ENCODE results near the gene TEN1. TPM values are rescaled to one million over a fixed set of nuclear protein-coding genes. Genes with fewer than 3 reads are reported as not detected.

The TEN1 gene
- total RNA-seq, 8 experiments from 2014 or later = 7.8 to 29.8 (median 15.4) TPM

DNA sequence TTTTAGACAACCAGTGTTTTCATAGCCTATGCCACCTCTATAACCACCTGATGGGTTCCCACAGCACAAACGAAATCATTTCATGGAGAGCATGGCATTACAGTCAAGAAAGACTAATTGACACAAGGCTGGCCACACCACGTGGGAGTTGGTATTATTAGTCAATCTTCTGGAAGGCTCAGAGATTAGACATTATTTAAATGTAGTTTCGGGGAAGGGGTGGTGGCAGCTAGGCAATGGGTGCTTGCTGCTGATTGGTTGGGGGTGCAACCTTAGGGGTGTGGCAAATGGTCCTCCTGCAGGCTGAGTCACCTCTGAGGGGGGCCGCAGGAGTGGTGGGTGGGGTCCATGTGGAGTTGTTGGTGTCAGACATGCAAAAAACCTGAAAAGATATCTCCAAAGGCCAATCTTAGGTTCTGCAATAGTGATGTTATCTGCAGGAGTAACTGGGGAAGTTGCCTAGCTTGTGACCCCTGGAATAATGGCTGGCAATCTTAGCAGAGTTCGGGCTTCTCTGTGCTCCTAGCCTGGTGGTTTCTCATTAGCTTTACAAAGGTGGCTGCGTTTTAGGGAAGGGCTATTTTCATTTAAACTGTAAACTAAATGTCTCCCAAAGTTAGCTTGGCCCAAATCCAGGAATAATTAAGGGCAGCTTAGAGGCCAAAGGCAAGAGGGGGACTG is 4.6 kb downstream of the TEN1 start:
- peak in 6 of 8 experiments; percentile 1 to 50 (median 25) for ATAC-seq (replicated peaks in 6 of 8)
- 0 to 40% (median 12%) methylated on average over 1 to 5 of the region's 6 CpGs; no CpG with 5 or more reads in 2 of the 10 experiments for WGBS, 10 experiments
- in situ Hi-C loops (cut with MboI; ENCODE audit: low pct_unique_long_range_greater_than_20kb in 2 of 9, low sequenced_read_pairs in 9 of 9, unreplicated experiment in 9 of 9) = no loop called here
- Histone ChIP-seq H3K27ac (peak overlapping the region in 1 of 2 donors; percentile 7), H3K4me3 (no peak overlapping the region), H3K4me1 (replicated peaks in 1 of 2) (peaks cover 19% of the 10 kb centered on the region in 2 donors)

- ATAC-seq (replicated peaks in 6 of 8) = no peak
- in situ Hi-C loops (cut with MboI; ENCODE audit: low pct_unique_long_range_greater_than_20kb in 2 of 9, low sequenced_read_pairs in 9 of 9, unreplicated experiment in 9 of 9) = no loop called here
- Histone ChIP-seq H3K4me3 (no peak overlapping the region), H3K4me1 (replicated peaks in 1 of 2) (peaks cover 13 to 15% of the 10 kb centered on the region in 2 donors), H3K27ac (no peak overlapping the region)
- 88 to 100% (median 97%) methylated on average over 1 to 4 of the region's 4 CpGs; no CpG with 5 or more reads in 1 of the 10 experiments for WGBS, 10 experiments
Measured at GRCh38 chr17:75985986-75986385, 6.9 kb downstream of the TEN1 start.

- H3K27ac ChIP-seq = no peak overlapping the region
- 0 to 100% (median 57%) methylated on average over 1 to 4 of the region's 4 CpGs; no CpG with 5 or more reads in 3 of the 10 experiments for WGBS, 10 experiments
- no peak for ATAC-seq (replicated peaks in 6 of 8)
- H3K4me1 ChIP-seq (replicated peaks in 1 of 2) = peaks cover 13 to 15% of the 10 kb centered on the region in 2 donors
- H3K4me3 ChIP-seq = no peak overlapping the region
- in situ Hi-C loops (cut with MboI; ENCODE audit: low pct_unique_long_range_greater_than_20kb in 2 of 9, low sequenced_read_pairs in 9 of 9, unreplicated experiment in 9 of 9) = no loop called here
Measured at GRCh38 chr17:75987041-75987440, 8.0 kb downstream of the TEN1 start.

- no peak overlapping the region for H3K27ac ChIP-seq
- ATAC-seq (replicated peaks in 6 of 8) = no peak
- H3K4me3 ChIP-seq = no peak overlapping the region
- in situ Hi-C loops (cut with MboI; ENCODE audit: low pct_unique_long_range_greater_than_20kb in 2 of 9, low sequenced_read_pairs in 9 of 9, unreplicated experiment in 9 of 9) = no loop called here
- WGBS, 10 experiments = 76 to 100% (median 93%) methylated on average over 1 to 7 of the region's 9 CpGs; no CpG with 5 or more reads in 2 of the 10 experiments
- H3K4me1 ChIP-seq (replicated peaks in 1 of 2) = no peaks in the 10 kb centered on the region
Measured at GRCh38 chr17:75991396-75991795, 12.4 kb downstream of the TEN1 start.

DNA sequence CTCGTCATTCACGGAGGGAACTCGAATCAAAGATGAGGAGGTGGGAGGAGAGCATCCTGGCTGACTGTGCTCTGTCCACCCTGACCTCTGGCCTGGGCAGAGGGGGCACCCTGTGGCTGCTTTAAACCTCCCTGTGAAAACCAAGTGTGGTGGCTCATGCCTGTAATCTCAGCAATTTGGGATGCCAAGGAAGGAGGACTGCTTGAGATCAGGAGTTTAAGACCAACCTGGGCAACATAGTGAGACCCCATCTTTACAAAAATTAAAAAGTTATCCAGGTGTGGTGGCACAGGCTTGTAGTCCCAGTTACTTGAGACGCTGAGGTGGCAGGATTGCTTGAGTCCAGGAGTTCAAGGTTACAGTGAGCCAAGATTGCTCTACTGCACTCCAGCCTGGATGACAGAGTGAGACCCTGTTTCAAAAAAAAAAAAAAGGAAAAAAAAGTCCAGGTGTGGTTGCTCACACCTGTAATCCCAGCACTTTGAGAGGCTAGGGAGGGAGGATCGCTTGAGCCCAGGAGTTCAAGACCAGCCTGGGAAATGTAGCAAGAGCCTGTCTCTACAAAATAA is 15.8 kb downstream of the TEN1 start:
- WGBS, 10 experiments = 82 to 100% (median 92%) methylated on average over 1 to 5 of the region's 5 CpGs; no CpG with 5 or more reads in 3 of the 10 experiments
- Histone ChIP-seq H3K27ac (no peak overlapping the region), H3K4me1 (replicated peaks in 1 of 2) (no peaks in the 10 kb centered on the region), H3K4me3 (no peak overlapping the region)
- no peak for ATAC-seq (replicated peaks in 6 of 8)
- in situ Hi-C loops (cut with MboI; ENCODE audit: low pct_unique_long_range_greater_than_20kb in 2 of 9, low sequenced_read_pairs in 9 of 9, unreplicated experiment in 9 of 9) = no loop called here

DNA sequence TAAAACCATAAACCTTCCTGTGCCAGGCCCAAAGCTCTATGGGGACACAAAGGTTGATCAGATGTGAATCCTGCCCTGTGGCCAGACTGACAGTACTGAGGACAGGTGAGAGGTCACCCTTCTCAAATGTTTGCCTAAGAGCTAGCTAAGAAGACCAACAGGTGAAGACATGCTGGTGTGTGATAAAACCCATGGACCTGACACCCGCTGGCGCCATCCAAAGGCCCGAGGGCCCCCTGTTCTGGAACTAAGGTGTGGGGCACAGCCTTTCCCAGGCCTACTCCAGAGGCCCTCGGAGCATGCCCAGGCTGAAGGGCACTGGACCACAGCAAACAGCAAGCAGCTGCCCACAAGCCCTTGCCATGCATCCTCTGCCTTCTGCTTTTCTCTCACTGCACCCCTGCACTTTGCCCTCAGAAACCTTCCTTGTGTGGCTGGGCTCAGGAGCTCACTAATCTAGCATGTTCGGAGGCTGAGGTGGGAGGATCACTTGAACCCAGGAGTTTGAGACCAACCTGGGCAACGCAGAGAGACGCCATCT is 16.4 kb downstream of the TEN1 start:
- Histone ChIP-seq H3K27ac (no peak overlapping the region), H3K4me3 (no peak overlapping the region), H3K4me1 (replicated peaks in 1 of 2) (peaks cover 0 to 4% of the 10 kb centered on the region in 2 donors)
- in situ Hi-C loops (cut with MboI; ENCODE audit: low pct_unique_long_range_greater_than_20kb in 2 of 9, low sequenced_read_pairs in 9 of 9, unreplicated experiment in 9 of 9) = no loop called here
- WGBS, 10 experiments = 88 to 100% (median 100%) methylated on average over 1 to 3 of the region's 7 CpGs; no CpG with 5 or more reads in 3 of the 10 experiments
- no peak for ATAC-seq (replicated peaks in 6 of 8)

GRCh38 chr17:75996665-75997590 is 17.9 kb downstream of the TEN1 start:
- 6 to 80% (median 63%) methylated on average over 1 to 11 of the region's 18 CpGs; no CpG with 5 or more reads in 1 of the 10 experiments for WGBS, 10 experiments
- H3K4me3 ChIP-seq = no peak overlapping the region
- ATAC-seq (replicated peaks in 6 of 8) = peak in 3 of 8 experiments; percentile 22 to 77 (median 69)
- peaks cover 0 to 7% of the 10 kb centered on the region in 2 donors for H3K4me1 ChIP-seq (replicated peaks in 1 of 2)
- no peak overlapping the region for H3K27ac ChIP-seq
- in situ Hi-C loops (cut with MboI; ENCODE audit: low pct_unique_long_range_greater_than_20kb in 2 of 9, low sequenced_read_pairs in 9 of 9, unreplicated experiment in 9 of 9) = no loop called here

DNA sequence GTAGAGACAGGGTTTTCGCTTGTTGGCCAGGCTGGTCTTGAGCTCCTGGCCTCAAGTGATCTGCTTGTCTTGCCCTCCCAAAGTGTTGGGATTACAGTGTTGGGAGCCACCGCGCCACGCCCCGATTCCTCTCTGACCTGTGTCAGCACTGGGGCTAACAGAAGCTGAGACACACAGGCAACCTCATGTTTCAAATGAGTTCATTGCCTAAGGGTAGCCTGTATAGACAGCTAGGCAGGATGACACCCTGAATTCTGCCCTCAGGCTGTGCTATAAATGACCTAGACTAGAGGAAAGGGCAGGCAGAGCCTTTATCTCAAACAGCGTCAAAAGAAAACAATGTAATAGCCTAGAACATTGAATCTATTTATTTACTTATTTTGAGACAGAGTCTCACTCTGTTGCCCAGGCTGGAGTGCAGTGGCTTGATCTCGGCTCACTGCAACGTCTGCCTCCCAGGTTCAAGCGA is 19.3 kb downstream of the TEN1 start:
- Histone ChIP-seq H3K4me1 (replicated peaks in 1 of 2) (peaks cover 0 to 7% of the 10 kb centered on the region in 2 donors), H3K27ac (no peak overlapping the region), H3K4me3 (no peak overlapping the region)
- 70 to 100% (median 95%) methylated on average over 1 to 9 of the region's 9 CpGs; no CpG with 5 or more reads in 1 of the 10 experiments for WGBS, 10 experiments
- ATAC-seq (replicated peaks in 6 of 8) = peak in 2 of 8 experiments; percentile 10 to 13
- in situ Hi-C loops (cut with MboI; ENCODE audit: low pct_unique_long_range_greater_than_20kb in 2 of 9, low sequenced_read_pairs in 9 of 9, unreplicated experiment in 9 of 9) = no loop called here

DNA sequence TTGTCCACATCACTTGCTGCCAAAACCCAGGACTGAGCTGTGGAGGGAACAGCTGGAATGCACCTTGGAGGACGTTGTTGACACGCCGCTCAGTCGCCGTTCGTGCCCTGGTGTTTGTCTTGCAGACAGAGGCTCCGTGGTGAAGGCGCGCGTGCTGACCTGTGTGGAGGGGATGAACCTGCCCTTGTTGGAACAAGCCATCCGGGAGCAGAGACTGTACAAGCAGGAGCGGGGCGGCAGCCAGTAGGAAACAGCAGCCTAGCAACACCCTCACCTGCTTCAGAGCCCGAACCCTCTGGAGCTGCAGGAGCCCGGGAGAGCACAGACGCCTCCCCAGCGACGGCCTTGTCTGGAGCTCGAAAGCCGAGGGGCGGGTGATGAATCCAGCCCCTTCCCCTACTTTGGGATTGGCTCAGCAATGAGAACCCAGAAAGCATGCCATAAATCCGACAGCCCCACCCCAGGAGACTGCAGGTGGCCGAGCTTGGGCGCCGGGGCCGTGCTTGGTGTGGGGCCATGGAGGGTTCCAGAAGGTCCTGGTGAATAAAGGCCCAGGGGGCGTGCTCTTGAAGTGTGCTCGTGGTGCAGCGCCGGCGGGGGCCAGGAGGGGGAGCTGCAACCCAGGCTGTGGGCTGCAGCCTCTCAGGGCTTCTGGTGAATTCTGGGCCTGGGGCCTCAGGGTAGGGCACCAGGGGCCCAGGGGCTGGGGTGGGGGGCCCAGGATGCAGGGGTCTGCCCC is 21.1 kb downstream of the TEN1 start:
- WGBS, 10 experiments = 81 to 91% (median 85%) methylated on average over 5 to 9 of the region's 31 CpGs; no CpG with 5 or more reads in 7 of the 10 experiments
- H3K27ac ChIP-seq = no peak overlapping the region

GRCh38 chr17:76000755-76001521 is 21.9 kb downstream of the TEN1 start, which contains the start of gene CDK3:
TSS of gene CDK3 (plus strand) at chr17:76000855. CDS start at chr17:76001426, 571 bp downstream.
- H3K4me1 ChIP-seq (replicated peaks in 1 of 2) = peaks cover 0 to 7% of the 10 kb centered on the region in 2 donors
- no peak within 1 kb of the TSS for H3K4me3 ChIP-seq
- WGBS, 10 experiments = 83% methylated on average over 1 of the region's 21 CpGs; no CpG with 5 or more reads in 9 of the 10 experiments
- in situ Hi-C loops (cut with MboI; ENCODE audit: low pct_unique_long_range_greater_than_20kb in 2 of 9, low sequenced_read_pairs in 9 of 9, unreplicated experiment in 9 of 9) = loop anchor here in 4 of 9 experiments (25.0 kb wide), 1 partner anchor 286 kb away; no protein-coding TSS in a partner anchor
- peak in 6 of 8 experiments; percentile 4 to 28 (median 17) for ATAC-seq (replicated peaks in 6 of 8)
- H3K27ac ChIP-seq = no peak within 1 kb of the TSS

More for the DNA sequence above, 21.1 kb downstream of the TEN1 start:
- no peak overlapping the region for H3K4me3 ChIP-seq
- peaks cover 0 to 7% of the 10 kb centered on the region in 2 donors for H3K4me1 ChIP-seq (replicated peaks in 1 of 2)
- peak; percentile 30 to 83 (median 64) for ATAC-seq (replicated peaks in 6 of 8)
- in situ Hi-C loops (cut with MboI; ENCODE audit: low pct_unique_long_range_greater_than_20kb in 2 of 9, low sequenced_read_pairs in 9 of 9, unreplicated experiment in 9 of 9) = loop anchor here in 4 of 9 experiments (25.0 kb wide), 1 partner anchor 287 kb away; no protein-coding TSS in a partner anchor

GRCh38 chr17:76002100-76002499 is 23.1 kb downstream of the TEN1 start:
- Histone ChIP-seq H3K27ac (no peak overlapping the region), H3K4me3 (no peak overlapping the region), H3K4me1 (replicated peaks in 1 of 2) (peaks cover 0 to 7% of the 10 kb centered on the region in 2 donors)
- ATAC-seq (replicated peaks in 6 of 8) = no peak
- 80 to 97% (median 90%) methylated on average over 1 to 7 of the region's 12 CpGs; no CpG with 5 or more reads in 7 of the 10 experiments for WGBS, 10 experiments
- in situ Hi-C loops (cut with MboI; ENCODE audit: low pct_unique_long_range_greater_than_20kb in 2 of 9, low sequenced_read_pairs in 9 of 9, unreplicated experiment in 9 of 9) = loop anchor here in 4 of 9 experiments (25.0 kb wide), 1 partner anchor 285 kb away; no protein-coding TSS in a partner anchor

All from motor neuron (in vitro differentiated cells).